Chondrocyte (in vitro differentiated cells): Measurements from ENCODE around the gene SEMA6B. TPM values are rescaled to one million over a fixed set of nuclear protein-coding genes. Genes with fewer than 3 reads are reported as not detected.

Experiments
- DNase-seq: peaks from one replicate; pipeline ENCODE4 v3.0.0; 2021; ENCODE audit warnings: mixed read lengths, low spot score
- H3K27ac Mint-ChIP-seq: one replicate; pipeline ENCODE4 v1.8.0; 2021; ENCODE audit warnings: mild to moderate bottlenecking, moderate library complexity, mixed read lengths; ENCODE audit not compliant: unreplicated experiment
- H3K27me3 Mint-ChIP-seq: 2 replicates; pipeline ENCODE4 v1.8.0; 2021; ENCODE audit warnings: low read depth, mixed read lengths
- H3K36me3 Mint-ChIP-seq: 2 replicates; pipeline ENCODE4 v1.8.0; 2021; ENCODE audit warnings: low read depth, mixed read lengths
- H3K4me1 Mint-ChIP-seq: 2 replicates; pipeline ENCODE4 v1.8.0; 2021; ENCODE audit warnings: low read depth, mild to moderate bottlenecking, mixed read lengths
- H3K4me3 Mint-ChIP-seq: one replicate; pipeline ENCODE4 v1.8.0; 2021; ENCODE audit warnings: mild to moderate bottlenecking, moderate library complexity, mixed read lengths; ENCODE audit not compliant: unreplicated experiment
- H3K9me3 Mint-ChIP-seq: 2 replicates; pipeline ENCODE4 v1.8.0; 2021; ENCODE audit warnings: low read depth, mixed read lengths
- CTCF ChIP-seq: fragments of 200-600 bp; sonication (generic); IDR thresholded peaks from 2 replicates; pipeline ENCODE4 v1.5.0; 2021; ENCODE audit warnings: antibody characterized with exemption, mild to moderate bottlenecking, moderate library complexity
- total RNA-seq: library from RNA; stranded (reverse); gene quantifications from 3 replicates; pipeline ENCODE4 v1.2.1, GENCODE V29; 2021

The SEMA6B gene
- total RNA-seq, 1 donor from 2014 or later: 4.2 TPM

GRCh38 chr19:4583961-4584669, 24.6 kb upstream of the SEMA6B start:
- H3K36me3 Mint-ChIP-seq: no peaks in the 10 kb centered on the region
- H3K27ac Mint-ChIP-seq: no peak overlapping the region
- peaks cover 5% of the 10 kb centered on the region for H3K4me1 Mint-ChIP-seq
- peak overlapping the region; percentile 50 for H3K4me3 Mint-ChIP-seq
- no peak for DNase-seq
- no peaks in the 10 kb centered on the region for H3K9me3 Mint-ChIP-seq
- no peak for TF ChIP-seq CTCF
- peaks cover 10% of the 10 kb centered on the region for H3K27me3 Mint-ChIP-seq

GRCh38 chr19:4582980-4583842, 23.7 kb upstream of the SEMA6B start:
- TF ChIP-seq CTCF: no peak
- no peaks in the 10 kb centered on the region for H3K36me3 Mint-ChIP-seq
- H3K4me1 Mint-ChIP-seq: peaks cover 5% of the 10 kb centered on the region
- no peak overlapping the region for H3K27ac Mint-ChIP-seq
- H3K9me3 Mint-ChIP-seq: no peaks in the 10 kb centered on the region
- no peak overlapping the region for H3K4me3 Mint-ChIP-seq
- DNase-seq: no peak
- peaks cover 10% of the 10 kb centered on the region for H3K27me3 Mint-ChIP-seq

- Mint-ChIP-seq H3K27me3 (peaks cover 10% of the 10 kb centered on the region), H3K27ac (no peak overlapping the region), H3K36me3 (no peaks in the 10 kb centered on the region), H3K4me3 (peak overlapping the region; percentile 64), H3K4me1 (peaks cover 5% of the 10 kb centered on the region), H3K9me3 (no peaks in the 10 kb centered on the region)
- DNase-seq: no peak
- no peak for TF ChIP-seq CTCF
Measured at GRCh38 chr19:4581666-4582553, 22.4 kb upstream of the SEMA6B start.

GRCh38 chr19:4580961-4581665, 21.6 kb upstream of the SEMA6B start:
- Mint-ChIP-seq H3K27me3 (peaks cover 10% of the 10 kb centered on the region), H3K9me3 (no peaks in the 10 kb centered on the region), H3K4me1 (peaks cover 10% of the 10 kb centered on the region), H3K36me3 (no peaks in the 10 kb centered on the region), H3K4me3 (peak overlapping the region; percentile 61), H3K27ac (no peak overlapping the region)
- no peak for DNase-seq
- TF ChIP-seq CTCF: no peak
